GM12878 (cell line): ENCODE results near the gene ZSWIM6. TPM values are rescaled to one million over a fixed set of nuclear protein-coding genes. Genes with fewer than 3 reads are reported as not detected.

ENCODE experiments used
- ATAC-seq: fragments of 200-7000 bp; cut with Tn5 transposase; 3 replicates; pipeline ENCODE4 v1.9.1; 2020; ENCODE audit warnings: mild to moderate bottlenecking, moderate library complexity
- BruUV-seq: library from RNA; stranded (reverse); fragments of 400-500 nt; replicated peaks from 2 replicates; lab custom pipeline; 2021; lab: Mats Ljungman, UMichigan
- CTCF ChIA-PET: fragments of 300-600 bp; sonication (Branson Sonifier 250); formaldehyde crosslinking; extraction: SDS; loops from one replicate; lab custom pipeline; 2021; ENCODE audit warnings: inconsistent platforms; lab: Yijun Ruan, JAX
- POLR2A ChIA-PET: fragments of 350-600 bp; formaldehyde crosslinking; extraction: SDS; loops from one replicate; lab custom pipeline; 2021; ENCODE audit warnings: inconsistent platforms; lab: Charles Lee
- RAD21 ChIA-PET: fragments of 300-600 bp; sonication (Branson Sonifier 250); formaldehyde crosslinking; loops from one replicate; lab custom pipeline; 2023; ENCODE audit warnings: antibody characterized with exemption; ENCODE audit not compliant: unreplicated experiment; lab: Charles Lee
- SMC1A ChIA-PET: fragments of 300-600 bp; sonication (Branson Sonifier 250); formaldehyde crosslinking; loops from one replicate; lab custom pipeline; 2023; ENCODE audit not compliant: unreplicated experiment, uncharacterized antibody; lab: Charles Lee
- DNase-seq: peaks from one replicate; pipeline ENCODE4 v3.0.0-alpha.2; 2011; ENCODE audit warnings: low read depth, low spot score
- FAIRE-seq: peaks from 3 replicates; lab custom pipeline; 2011; peaks lifted over from hg19 to GRCh38; lab: Jason Lieb, UNC
- H2AFZ ChIP-seq: 2 replicates; pipeline ENCODE4 v1.6.0; 2011; ENCODE audit warnings: low read depth, low read length, control low read depth; ENCODE audit not compliant: control insufficient read depth
- H3K27ac ChIP-seq: 2 replicates; pipeline ENCODE4 v1.5.1; 2011; ENCODE audit warnings: control low read depth; ENCODE audit not compliant: control insufficient read depth, insufficient read depth
- H3K27me3 ChIP-seq, 2 experiments: replicated peaks in 1 of 2; 2 replicates each; pipeline versions ENCODE4 v1.6.0 to v1.6.1; 2011; ENCODE audit warnings: low read length in 1 of 2; ENCODE audit not compliant: control insufficient read depth in 2 of 2, insufficient read depth in 2 of 2
- H3K36me3 ChIP-seq, 2 experiments: 2 replicates each; pipeline ENCODE4 v1.5.1; 2011; ENCODE audit warnings: low read length in 1 of 2; ENCODE audit not compliant: control insufficient read depth in 2 of 2, insufficient read depth in 2 of 2
- H3K4me1 ChIP-seq: 2 replicates; pipeline ENCODE4 v1.6.1; 2011; ENCODE audit warnings: mild to moderate bottlenecking, low read length, moderate library complexity, mixed read lengths; ENCODE audit not compliant: control insufficient read depth, insufficient read depth
- H3K4me2 ChIP-seq: 2 replicates; pipeline ENCODE4 v1.6.0; 2011; ENCODE audit warnings: control low read depth; ENCODE audit not compliant: control insufficient read depth, insufficient read depth
- H3K4me3 ChIP-seq: fragments of 200-600 bp; sonication (generic); 2 replicates; pipeline ENCODE4 v1.5.1; 2016
- H3K79me2 ChIP-seq: 2 replicates; pipeline ENCODE4 v1.6.0; 2011; ENCODE audit warnings: low read length; ENCODE audit not compliant: control insufficient read depth, insufficient read depth
- H3K9ac ChIP-seq: 2 replicates; pipeline ENCODE4 v1.8.0; 2011; ENCODE audit warnings: low read length, control low read depth, mixed read lengths; ENCODE audit not compliant: control insufficient read depth, insufficient read depth
- H3K9me3 ChIP-seq: replicated peaks from 3 replicates; pipeline ENCODE4 v1.5.1; 2011; ENCODE audit warnings: mild to moderate bottlenecking, low read length; ENCODE audit not compliant: control insufficient read depth, insufficient read depth
- H4K20me1 ChIP-seq: 2 replicates; pipeline ENCODE4 v1.6.0; 2011; ENCODE audit not compliant: control insufficient read depth, insufficient read depth
- CBFB ChIP-seq: IDR thresholded peaks from 2 replicates; pipeline ENCODE4 v1.6.1; 2016; ENCODE audit warnings: antibody characterized with exemption, low read depth
- FOXK2 ChIP-seq: fragments of 450-650 bp; IDR thresholded peaks from 2 replicates; pipeline ENCODE4 v1.6.1; 2017; ENCODE audit warnings: mild to moderate bottlenecking, moderate library complexity
- FOXM1 ChIP-seq: IDR thresholded peaks from 2 replicates; pipeline ENCODE4 v1.6.1; 2012; ENCODE audit warnings: low read depth, mild to moderate bottlenecking, inconsistent platforms, low read length, moderate library complexity
- IKZF2 ChIP-seq, 2 experiments: fragments of 450-650 bp; IDR thresholded peaks; 2 replicates each; pipeline ENCODE4 v1.6.1; 2017; ENCODE audit warnings: mild to moderate bottlenecking in 2 of 2, moderate library complexity in 2 of 2
- WGBS: methylation state at CpG from one replicate; pipeline ENCODE4 v1.1.6; 2016; ENCODE audit warnings: low lambda C conversion rate; ENCODE audit not compliant: insufficient replicate concordance, insufficient coverage; ENCODE audit errors: missing lambda C conversion rate; 5-methylcytosine and 5-hydroxymethylcytosine counted together
- in situ Hi-C: fragments of 300-500 bp; cut with MboI; formaldehyde crosslinking; loops from 9 replicates; pipeline ENCODE4 v1.14.3; 2018; ENCODE audit warnings: mixed read lengths
- intact Hi-C: fragments of 100-400 bp; cut with micrococcal nuclease; formaldehyde crosslinking; loops from one replicate; pipeline ENCODE4 v1.14.2; 2022; ENCODE audit not compliant: unreplicated experiment
- polyA plus RNA-seq, 11 experiments: library from polyadenylated mRNA; depleted of rRNA in 4 of 11; unstranded in 6 of 11; stranded (reverse) in 5 of 11; fragments of >200 nt; fragmentation: Nextera tagmentation in 4 of 11; fragmentation: Illumina TruSeq in 1 of 11; extraction: Ambion mirVana in 4 of 11; extraction: Trizol in 1 of 11; gene quantifications; 1 replicate in 1 of 11; 2 replicates in 10 of 11; pipeline versions ENCODE4 v1.2.1 to v1.2.3, GENCODE V29; 2011 to 2016; ENCODE audit warnings: inconsistent platforms in 2 of 11, missing spikeins in 2 of 11, low read depth in 1 of 11
- total RNA-seq, 4 experiments: library from RNA; depleted of rRNA in 3 of 4; stranded (reverse); fragments of >200 nt in 3 of 4; fragmentation: Illumina TruSeq in 1 of 4; extraction: Trizol in 1 of 4; gene quantifications; 2 replicates each; pipeline versions ENCODE4 v1.2.1 to v1.2.3, GENCODE V29; 2013 to 2021
- TF ChIP-seq, protein P1 (sequence below): fragments of 450-650 bp; IDR thresholded peaks from 2 replicates; pipeline ENCODE4 v1.6.1; 2017; ENCODE audit warnings: mild to moderate bottlenecking, moderate library complexity

The ZSWIM6 gene
- total and polyA plus RNA-seq, 10 of the 15 experiments (the other 5 are each of a cell fraction or from before 2014, with no cell fraction given), result 0.53 to 6.2 (median 3.4) TPM

DNA sequence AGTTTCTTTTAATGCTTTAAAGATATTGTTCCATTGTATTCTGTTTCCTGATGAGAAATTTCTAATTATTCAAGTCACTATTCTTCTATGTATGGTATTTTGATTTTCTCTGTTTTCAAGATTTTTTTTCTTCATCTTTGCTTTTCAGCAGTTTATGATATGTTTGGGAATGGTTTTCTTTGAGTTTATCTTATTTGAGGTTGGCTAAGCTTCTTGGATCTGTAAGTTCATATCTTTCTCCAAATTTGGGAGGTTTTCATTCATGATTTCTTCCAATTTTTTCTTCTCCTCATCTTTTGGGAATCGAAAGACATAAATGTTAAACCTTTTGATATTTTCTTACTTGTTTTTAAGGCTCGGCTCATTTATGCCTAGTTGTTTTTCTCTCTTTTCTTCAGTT lies 184.9 kb downstream of the ZSWIM6 start (continued):
- TF ChIP-seq FOXK2, result no peak

DNA sequence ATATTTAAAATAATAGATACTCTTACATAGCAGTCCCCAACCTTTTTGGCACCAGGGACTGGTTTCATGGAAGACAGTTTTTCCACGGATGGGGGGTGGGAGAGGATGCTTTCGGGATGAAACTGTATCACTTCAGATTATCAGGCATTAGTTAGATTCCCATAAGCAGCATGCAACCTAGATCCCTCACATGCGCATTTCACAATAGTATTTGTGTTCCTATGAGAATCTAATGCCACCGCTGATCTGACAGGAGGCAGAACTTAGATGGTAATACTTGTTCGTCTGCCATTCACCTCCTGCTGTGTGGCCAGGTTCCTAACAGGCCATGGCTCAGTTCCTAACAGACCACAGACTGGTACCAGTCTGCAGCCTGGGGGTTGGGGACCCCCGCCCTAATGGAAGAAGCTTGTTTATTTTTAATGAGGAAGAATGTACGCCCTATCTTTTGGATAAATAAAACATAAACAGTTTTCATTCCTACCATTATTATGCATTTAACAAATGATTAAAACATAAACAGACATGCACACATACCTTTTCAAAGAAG lies 187.7 kb downstream of the ZSWIM6 start:
- H2AFZ ChIP-seq, result no peak overlapping the region
- TF ChIP-seq FOXM1, result no peak
- no peak for TF ChIP-seq CBFB
- TF ChIP-seq IKZF2 (IDR thresholded peaks at IDR 0.05), result no peak
- TF ChIP-seq, protein P1, sequence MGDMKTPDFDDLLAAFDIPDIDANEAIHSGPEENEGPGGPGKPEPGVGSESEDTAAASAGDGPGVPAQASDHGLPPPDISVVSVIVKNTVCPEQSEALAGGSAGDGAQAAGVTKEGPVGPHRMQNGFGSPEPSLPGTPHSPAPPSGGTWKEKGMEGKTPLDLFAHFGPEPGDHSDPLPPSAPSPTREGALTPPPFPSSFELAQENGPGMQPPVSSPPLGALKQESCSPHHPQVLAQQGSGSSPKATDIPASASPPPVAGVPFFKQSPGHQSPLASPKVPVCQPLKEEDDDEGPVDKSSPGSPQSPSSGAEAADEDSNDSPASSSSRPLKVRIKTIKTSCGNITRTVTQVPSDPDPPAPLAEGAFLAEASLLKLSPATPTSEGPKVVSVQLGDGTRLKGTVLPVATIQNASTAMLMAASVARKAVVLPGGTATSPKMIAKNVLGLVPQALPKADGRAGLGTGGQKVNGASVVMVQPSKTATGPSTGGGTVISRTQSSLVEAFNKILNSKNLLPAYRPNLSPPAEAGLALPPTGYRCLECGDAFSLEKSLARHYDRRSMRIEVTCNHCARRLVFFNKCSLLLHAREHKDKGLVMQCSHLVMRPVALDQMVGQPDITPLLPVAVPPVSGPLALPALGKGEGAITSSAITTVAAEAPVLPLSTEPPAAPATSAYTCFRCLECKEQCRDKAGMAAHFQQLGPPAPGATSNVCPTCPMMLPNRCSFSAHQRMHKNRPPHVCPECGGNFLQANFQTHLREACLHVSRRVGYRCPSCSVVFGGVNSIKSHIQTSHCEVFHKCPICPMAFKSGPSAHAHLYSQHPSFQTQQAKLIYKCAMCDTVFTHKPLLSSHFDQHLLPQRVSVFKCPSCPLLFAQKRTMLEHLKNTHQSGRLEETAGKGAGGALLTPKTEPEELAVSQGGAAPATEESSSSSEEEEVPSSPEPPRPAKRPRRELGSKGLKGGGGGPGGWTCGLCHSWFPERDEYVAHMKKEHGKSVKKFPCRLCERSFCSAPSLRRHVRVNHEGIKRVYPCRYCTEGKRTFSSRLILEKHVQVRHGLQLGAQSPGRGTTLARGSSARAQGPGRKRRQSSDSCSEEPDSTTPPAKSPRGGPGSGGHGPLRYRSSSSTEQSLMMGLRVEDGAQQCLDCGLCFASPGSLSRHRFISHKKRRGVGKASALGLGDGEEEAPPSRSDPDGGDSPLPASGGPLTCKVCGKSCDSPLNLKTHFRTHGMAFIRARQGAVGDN, result no peak
- ChIA-PET RAD21 (no interaction called here), POLR2A (no interaction called here), SMC1A (interaction anchor here (0.9 kb wide), 1 partner anchor 23 kb away, joined by 3 read pairs; no protein-coding TSS in a partner anchor), CTCF (no interaction called here)
- no peak overlapping the region for H3K4me3 ChIP-seq
- DNase-seq, result no peak
- ATAC-seq, result no peak
- in situ Hi-C loops (no loop called here), intact Hi-C loops (no loop called here)
- no peaks in the 10 kb centered on the region for H4K20me1 ChIP-seq
- H3K4me1 ChIP-seq, result no peaks in the 10 kb centered on the region
- H3K4me2 ChIP-seq, result no peak overlapping the region
- H3K27ac ChIP-seq, result no peak overlapping the region
- BruUV-seq, result no TSS peak
- no peaks in the 10 kb centered on the region for H3K79me2 ChIP-seq
- no peaks in the 10 kb centered on the region for H3K9me3 ChIP-seq
- FAIRE-seq, result no peak
- H3K9ac ChIP-seq, result no peak overlapping the region
- WGBS, result 65% methylated on average over 7 of the region's 7 CpGs
- H3K36me3 ChIP-seq, result no peaks in the 10 kb centered on the region
- no peaks in the 10 kb centered on the region for H3K27me3 ChIP-seq
